ENCODE data around the gene SBF2.

Gene SBF2

GRCh38 chr11:10293423-10294289 is at the start of gene SBF2:
SBF2 (minus strand) TSS chr11:10294219; CDS start chr11:10294069, 150 bp downstream.
- DNase-seq (ENCODE audit: low read depth): peak; percentile 95

- DNase-seq (ENCODE audit: low read depth): no peak
Measured at GRCh38 chr11:10338287-10338686, 44.3 kb upstream of the SBF2 start.

DNA sequence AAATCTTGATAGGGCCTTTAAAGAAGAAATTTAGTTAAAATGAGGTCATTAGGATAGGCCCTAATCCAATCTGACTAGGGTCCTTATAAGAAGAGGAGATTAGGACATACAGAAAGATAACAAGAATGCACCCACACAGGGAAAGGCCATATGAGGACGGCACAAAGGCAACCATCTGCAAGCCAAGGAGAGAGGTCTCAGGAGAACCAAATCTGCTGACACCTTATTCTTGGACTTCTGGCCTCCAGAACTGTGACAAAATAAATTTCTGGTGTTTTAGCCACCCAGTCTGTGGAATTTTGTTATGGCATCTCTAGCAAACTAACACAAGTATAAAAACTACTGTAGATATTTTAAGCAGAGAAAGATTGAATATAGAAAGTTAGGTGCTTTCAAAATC is 39.5 kb upstream of the SBF2 start:
- no peak for DNase-seq (ENCODE audit: low read depth)

GRCh38 chr11:10331548-10332289 is 37.7 kb upstream of the SBF2 start:
- no peak for DNase-seq (ENCODE audit: low read depth)

GRCh38 chr11:10329935-10330334 is 35.9 kb upstream of the SBF2 start:
- DNase-seq (ENCODE audit: low read depth): peak; percentile 86

GRCh38 chr11:10329356-10329755 is 35.3 kb upstream of the SBF2 start:
- DNase-seq (ENCODE audit: low read depth): no peak

GRCh38 chr11:10328314-10329098 is 34.5 kb upstream of the SBF2 start:
- no peak for DNase-seq (ENCODE audit: low read depth)

DNA sequence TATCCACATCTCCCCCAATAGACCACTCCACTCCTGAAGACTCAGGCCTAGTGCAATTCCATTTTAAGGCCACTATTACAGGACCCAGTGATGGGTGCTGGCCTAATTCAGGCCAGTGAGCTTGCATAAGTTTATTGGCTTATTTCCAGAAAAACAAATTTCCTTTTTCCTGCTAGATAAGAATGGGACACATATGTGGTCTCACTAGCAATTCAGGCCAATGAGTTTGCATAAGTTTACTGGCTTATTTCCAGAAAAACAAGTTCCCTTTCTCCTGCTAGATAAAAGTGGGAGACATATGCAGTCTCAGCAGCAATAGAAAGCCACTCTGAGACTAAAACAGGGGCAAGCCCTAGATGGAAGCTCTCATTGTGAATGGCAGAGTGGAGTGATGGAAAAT is 33.2 kb upstream of the SBF2 start:
- DNase-seq (ENCODE audit: low read depth): no peak

- no peak for DNase-seq (ENCODE audit: low read depth)
Measured at GRCh38 chr11:10326012-10326964, 32.3 kb upstream of the SBF2 start.

GRCh38 chr11:10325277-10326011 is 31.4 kb upstream of the SBF2 start:
- DNase-seq (ENCODE audit: low read depth): peak; percentile 86

DNA sequence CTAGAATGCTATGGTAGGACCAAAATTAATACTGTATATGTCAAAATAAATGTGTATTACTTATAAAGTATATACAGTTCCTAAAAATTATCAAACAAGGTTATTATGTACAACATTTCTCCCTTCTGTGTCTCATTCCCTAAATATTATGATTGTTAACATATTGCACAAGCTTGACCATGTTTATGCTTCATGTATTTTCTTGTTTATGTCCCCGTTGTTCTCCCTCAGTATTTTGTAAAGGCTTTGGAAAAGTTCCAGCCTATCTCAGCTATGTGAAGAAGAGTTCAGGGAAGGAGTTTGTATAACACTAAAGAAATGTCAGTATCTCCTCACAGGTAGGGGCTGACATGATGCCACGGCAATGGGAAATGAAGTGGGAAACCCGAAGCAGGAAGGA is 30.5 kb upstream of the SBF2 start:
- DNase-seq (ENCODE audit: low read depth): no peak

GRCh38 chr11:10323793-10324170 is 29.8 kb upstream of the SBF2 start:
- DNase-seq (ENCODE audit: low read depth): no peak

DNA sequence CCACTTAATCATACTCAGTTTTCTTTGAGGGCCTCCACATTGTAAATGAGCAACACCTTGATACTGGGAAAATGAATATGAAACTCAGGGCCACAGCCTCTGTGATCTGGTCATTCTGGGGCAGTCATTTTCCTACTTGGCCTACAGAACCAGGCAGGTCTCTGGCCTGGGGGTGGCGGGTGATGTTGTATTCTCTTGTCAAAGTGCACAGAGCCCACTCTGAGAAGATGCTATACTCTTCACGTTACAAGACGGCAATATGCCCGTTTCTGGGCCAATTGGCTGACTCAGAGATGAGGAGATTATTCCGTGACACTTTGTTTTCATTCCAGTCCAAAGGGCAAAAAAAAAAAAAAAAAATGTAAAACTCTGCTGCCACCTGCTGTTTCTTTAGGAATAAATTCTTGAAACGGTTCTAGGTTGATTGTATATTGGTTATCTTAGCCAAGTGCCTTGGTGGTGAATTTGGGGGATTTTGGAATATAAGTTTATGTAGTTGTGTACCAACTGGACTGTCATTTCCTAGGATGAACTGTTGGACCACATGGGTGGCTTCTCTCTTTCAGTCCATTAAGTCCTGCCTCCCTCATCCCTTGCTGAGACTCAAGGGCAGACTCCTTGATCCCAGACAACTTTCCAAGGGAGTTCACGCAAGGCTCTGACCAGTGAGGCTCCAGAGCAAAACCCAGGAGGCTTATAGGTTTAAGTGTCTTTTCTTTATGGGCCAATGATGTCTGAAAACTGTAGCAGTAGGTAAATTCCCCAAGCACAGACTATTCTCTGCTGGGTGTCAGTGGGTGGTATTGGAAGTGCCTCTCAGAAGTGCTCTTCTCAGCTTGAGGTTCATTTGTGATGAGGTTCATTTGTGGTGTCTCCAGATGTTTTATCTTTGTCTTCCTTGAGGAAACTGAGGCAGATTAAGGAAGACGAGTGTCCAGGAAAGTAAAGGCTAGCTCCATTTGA is 29.1 kb upstream of the SBF2 start:
- peak; percentile 83 for DNase-seq (ENCODE audit: low read depth)

GRCh38 chr11:10322401-10322800 is 28.4 kb upstream of the SBF2 start:
- no peak for DNase-seq (ENCODE audit: low read depth)

- no peak for DNase-seq (ENCODE audit: low read depth)
Measured at GRCh38 chr11:10320736-10321465, 26.9 kb upstream of the SBF2 start.

DNA sequence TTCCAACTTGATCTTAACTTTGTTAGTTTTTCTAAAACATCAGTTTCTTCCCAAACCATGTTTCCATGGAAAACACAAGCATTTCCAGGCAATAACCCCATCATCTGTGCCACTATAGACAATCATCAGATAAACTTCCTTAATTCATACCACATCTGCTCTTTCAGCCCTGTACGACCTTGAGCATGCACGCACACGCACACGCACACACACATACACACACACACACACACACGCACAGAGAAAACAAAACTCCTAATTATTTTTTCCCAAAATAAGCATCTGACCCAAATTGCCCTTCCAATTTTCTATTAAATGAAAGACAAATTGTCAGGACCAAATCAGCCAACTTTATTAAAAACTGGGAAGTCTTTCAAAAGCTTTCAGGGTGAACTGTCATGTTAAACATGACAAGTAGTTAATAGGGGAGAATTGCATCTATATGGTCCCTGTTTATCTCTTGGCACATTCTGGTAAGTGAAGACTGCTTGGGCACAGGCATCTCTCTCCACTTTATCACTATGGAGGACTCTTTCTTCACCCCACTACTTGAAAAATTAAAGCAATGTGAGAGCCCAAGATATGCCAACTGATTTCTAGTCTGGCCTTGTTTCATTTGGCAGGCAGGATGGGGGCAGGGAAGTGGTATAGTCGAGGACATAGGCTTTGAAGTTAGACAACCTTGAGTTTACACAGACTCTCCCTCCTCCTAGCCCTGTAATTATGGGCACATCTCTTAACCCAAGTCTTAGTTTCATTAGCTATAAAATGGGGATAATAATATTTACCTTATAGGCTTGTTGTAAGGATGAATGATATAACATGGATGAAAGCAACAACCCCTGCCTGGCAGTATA is 25.9 kb upstream of the SBF2 start:
- no peak for DNase-seq (ENCODE audit: low read depth)

DNA sequence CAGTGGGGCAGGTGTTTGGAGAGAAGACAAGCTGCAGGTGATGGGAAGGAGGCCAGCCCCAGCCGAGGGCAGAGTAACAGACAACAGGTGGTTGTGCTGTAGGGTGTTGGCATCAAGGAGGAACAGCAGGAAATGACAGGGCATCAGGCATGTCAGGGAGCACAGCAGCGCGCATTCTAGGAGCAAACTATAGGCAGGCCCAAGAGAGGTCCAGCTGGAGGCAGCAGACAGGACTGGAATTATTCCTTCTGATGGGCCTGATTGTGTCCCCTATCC is 24.4 kb upstream of the SBF2 start:
- DNase-seq (ENCODE audit: low read depth): no peak

Measured in HS-5 (cell line).